ENCODE data around the gene FSTL5.

- no peak for TF ChIP-seq CTCF (IDR thresholded peaks at IDR 0.05; ENCODE audit: low read depth, low read length, poor library complexity, severe bottlenecking)
- no peak for TF ChIP-seq EZH2phosphoT487 (IDR thresholded peaks at IDR 0.05; ENCODE audit: borderline replicate concordance, low read length)
Measured at GRCh38 chr4:161728929-161729328, 434.9 kb downstream of the FSTL5 start.

Data from DOHH2 (cell line).